Measurements from ENCODE around the gene ERC2. TPM values are rescaled to one million over a fixed set of nuclear protein-coding genes. Genes with fewer than 3 reads are reported as not detected.

ERC2 gene
- total RNA-seq, 2 donors from 2014 or later, result 0.14 TPM; not detected in 1

- DNase-seq (no peak), ATAC-seq (no peak)
- intact Hi-C loops (cut with DNase I, micrococcal nuclease), result no loop called here
Measured at GRCh38 chr3:55605443-55606236, 862.6 kb downstream of the ERC2 start.

GRCh38 chr3:55604846-55605245, 863.4 kb downstream of the ERC2 start:
- intact Hi-C loops (cut with DNase I, micrococcal nuclease), result no loop called here
- ATAC-seq, result no peak
- DNase-seq, result no peak

DNA sequence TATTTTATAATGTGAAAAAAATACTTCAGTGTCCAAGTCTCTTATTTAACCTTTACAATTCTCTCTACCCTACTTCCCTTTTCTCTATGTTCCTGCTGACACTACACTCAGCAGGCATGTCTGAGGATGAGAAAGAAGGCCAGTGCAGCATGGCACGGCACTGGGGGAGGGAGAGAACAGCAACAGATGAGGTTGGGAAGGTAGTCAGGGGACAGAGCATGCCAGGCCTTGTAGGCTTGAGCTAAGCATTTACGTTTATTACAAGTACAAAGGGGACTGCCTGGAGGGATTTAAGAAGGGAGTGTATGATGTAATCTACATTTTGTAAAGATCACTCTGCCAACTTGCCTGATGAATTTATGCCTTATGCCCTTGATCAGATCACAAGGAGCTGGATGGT, 863.9 kb downstream of the ERC2 start:
- intact Hi-C loops (cut with DNase I, micrococcal nuclease), result no loop called here
- DNase-seq, result no peak

DNA sequence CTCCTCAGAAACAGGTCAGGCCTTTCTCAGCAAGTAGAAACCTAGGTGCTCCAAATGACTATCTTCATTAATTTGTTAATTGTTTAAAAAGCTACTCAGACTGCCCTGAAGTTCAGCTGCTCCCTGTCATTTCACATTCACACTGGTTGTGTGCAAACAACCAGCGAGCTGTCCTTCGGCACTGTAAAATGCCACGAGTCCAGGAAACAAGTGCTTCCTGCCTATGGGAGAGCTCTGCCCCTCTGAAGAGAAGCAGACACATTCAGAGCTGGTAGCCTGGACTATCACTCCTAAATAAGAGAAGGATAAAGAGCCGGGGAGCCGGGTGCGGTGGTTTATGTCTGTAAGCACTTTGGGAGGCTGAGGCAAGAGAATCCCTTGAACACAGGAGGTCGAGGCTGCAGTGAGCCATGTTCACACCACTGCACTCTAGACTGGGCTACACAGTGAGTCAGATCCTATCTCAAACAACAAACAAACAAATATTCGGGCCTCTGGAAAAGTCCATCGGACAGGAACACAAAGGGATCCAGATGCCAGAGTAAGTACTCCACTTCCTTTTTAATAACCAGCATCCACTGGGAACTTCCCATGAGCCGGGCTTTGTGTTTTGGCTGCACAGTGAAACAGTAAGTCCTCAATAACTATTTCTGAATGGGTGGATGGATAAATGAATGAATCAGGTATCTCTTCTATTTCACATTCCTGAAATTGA, 866.7 kb downstream of the ERC2 start:
- intact Hi-C loops (cut with DNase I, micrococcal nuclease), result no loop called here
- ATAC-seq (peak; percentile 58), DNase-seq (no peak)

More for the DNA sequence above, 863.9 kb downstream of the ERC2 start:
- no peak for ATAC-seq

- no peak for ATAC-seq
- no peak for DNase-seq
- intact Hi-C loops (cut with DNase I, micrococcal nuclease), result no loop called here
Measured at GRCh38 chr3:55598224-55598623, 870.0 kb downstream of the ERC2 start.

DNA sequence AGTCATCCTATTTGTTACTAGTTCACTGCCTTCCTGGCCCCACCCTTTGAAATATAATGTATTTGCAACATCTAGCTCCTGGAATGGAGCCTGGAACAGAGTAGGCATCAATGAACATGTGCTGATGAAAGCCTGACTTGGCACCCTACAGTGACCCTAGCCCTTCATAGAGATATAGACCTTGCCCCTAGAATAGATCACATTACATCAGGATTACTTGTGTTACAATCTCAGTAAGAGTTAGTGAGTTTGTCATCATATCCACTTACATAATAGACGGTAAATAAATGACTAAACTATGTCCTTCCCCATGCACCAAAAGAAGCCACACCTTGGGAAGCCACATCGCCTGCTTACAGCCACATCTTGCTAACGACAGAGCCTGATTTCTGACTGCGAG, 870.6 kb downstream of the ERC2 start:
- ATAC-seq (no peak), DNase-seq (no peak)
- intact Hi-C loops (cut with DNase I, micrococcal nuclease), result no loop called here

DNA sequence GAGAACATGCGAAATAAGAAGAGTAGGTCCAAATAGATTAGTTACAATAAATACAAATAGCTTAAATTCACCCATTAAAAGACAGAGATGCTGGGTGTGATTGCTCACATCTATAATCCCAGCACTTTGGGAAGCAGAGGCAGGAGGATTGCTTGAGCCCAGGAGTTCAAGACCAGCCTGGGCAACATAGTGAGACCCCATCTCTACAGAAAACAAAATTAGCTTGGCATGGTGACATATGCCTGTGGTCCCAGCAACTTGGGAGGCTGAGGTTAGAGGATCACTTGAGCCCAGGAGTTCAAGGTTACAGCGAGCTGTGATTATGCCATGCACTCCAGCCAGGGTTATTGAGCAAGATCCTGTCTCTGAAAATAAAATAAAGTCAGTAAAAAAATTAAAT, 872.1 kb downstream of the ERC2 start:
- no peak for ATAC-seq
- intact Hi-C loops (cut with DNase I, micrococcal nuclease), result no loop called here
- DNase-seq, result no peak

DNA sequence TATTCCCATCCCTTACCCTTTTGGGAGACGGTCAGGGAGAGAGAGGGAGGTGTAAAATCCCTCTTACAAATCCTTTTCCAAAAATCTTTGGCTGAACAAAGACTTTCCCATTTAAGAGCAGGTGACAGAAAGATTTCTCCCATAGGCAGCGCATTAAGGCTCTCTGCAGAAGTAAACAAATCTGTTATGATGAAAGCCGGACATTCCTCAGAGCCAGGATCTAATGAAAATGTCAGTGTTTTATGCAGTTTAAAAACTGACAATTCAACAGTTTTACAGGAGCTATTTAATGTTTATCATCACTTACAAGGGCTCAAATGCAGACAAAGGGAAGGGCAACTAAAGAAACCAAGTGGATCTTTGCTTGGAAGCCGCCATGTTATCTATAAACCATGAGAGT, 872.8 kb downstream of the ERC2 start:
- DNase-seq, result no peak
- no peak for ATAC-seq
- intact Hi-C loops (cut with DNase I, micrococcal nuclease), result no loop called here

GRCh38 chr3:55592572-55592971, 875.7 kb downstream of the ERC2 start:
- DNase-seq (no peak), ATAC-seq (no peak)
- intact Hi-C loops (cut with DNase I, micrococcal nuclease), result no loop called here

GRCh38 chr3:55591888-55592287, 876.4 kb downstream of the ERC2 start:
- intact Hi-C loops (cut with DNase I, micrococcal nuclease), result no loop called here
- DNase-seq (no peak), ATAC-seq (no peak)

GRCh38 chr3:55588146-55588765, 880.0 kb downstream of the ERC2 start:
- DNase-seq (no peak), ATAC-seq (no peak)
- intact Hi-C loops (cut with DNase I, micrococcal nuclease), result no loop called here

- intact Hi-C loops (cut with DNase I, micrococcal nuclease), result no loop called here
- DNase-seq (no peak), ATAC-seq (no peak)
Measured at GRCh38 chr3:55585856-55586255, 882.4 kb downstream of the ERC2 start.

DNA sequence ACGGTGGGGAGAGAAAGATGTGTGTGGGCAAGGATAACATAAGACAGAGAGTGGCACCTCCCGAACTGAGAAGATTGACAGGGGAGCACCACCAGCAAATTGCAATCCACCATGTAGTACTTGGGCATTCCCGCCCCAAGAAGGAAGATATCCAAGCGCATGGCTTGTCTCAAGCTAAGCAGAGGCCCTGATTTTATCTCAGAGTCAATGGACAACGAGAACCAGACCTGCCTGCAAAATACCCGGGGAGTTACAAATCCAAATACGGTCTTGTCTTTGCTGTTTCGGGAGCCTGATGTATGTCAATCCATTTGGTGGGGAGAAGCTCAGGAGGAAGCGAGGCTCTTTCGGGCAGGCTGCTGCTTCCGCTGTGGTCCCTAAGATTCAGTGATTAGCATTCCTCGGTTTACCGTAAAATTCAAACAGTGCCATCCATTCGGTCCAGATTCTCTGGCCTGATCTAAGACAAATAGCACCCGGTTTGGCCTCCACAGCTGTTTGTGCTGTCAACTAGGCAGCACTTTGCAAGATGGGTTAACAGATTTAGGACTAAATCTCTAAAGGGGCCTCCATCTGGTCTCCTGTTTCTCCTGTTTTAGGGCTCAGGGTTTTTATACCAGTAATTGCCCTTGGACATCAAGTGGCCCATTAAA, 883.4 kb downstream of the ERC2 start:
- intact Hi-C loops (cut with DNase I, micrococcal nuclease), result no loop called here
- ATAC-seq, result no peak
- DNase-seq, result no peak

DNA sequence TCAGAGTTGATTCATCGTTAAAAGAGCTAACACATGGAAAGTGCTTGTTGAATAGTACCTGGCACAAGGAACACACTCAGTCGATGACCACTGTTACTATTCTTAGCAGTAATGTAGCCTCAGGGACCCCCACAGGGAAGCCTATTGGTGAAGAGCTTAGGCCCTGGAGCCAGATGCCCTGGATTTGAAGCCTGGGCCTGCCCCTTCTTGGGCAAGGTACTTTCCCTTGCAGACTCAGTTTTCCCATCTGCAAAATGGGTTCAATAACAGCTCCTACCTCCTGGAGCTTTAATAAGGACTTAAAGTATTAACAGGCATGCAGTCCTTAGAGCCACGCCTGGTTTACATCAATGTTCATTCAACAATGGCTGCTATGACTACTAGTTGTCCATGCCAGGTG, 884.2 kb downstream of the ERC2 start:
- DNase-seq, result no peak
- intact Hi-C loops (cut with DNase I, micrococcal nuclease), result no loop called here
- ATAC-seq, result no peak

GRCh38 chr3:55583475-55583874, 884.8 kb downstream of the ERC2 start:
- DNase-seq, result no peak
- no peak for ATAC-seq
- intact Hi-C loops (cut with DNase I, micrococcal nuclease), result no loop called here

- intact Hi-C loops (cut with DNase I, micrococcal nuclease), result no loop called here
- no peak for ATAC-seq
- no peak for DNase-seq
Measured at GRCh38 chr3:55579496-55579895, 888.8 kb downstream of the ERC2 start.

- no peak for DNase-seq
- intact Hi-C loops (cut with DNase I, micrococcal nuclease), result no loop called here
Measured at GRCh38 chr3:55576621-55577388, 891.5 kb downstream of the ERC2 start.

DNA sequence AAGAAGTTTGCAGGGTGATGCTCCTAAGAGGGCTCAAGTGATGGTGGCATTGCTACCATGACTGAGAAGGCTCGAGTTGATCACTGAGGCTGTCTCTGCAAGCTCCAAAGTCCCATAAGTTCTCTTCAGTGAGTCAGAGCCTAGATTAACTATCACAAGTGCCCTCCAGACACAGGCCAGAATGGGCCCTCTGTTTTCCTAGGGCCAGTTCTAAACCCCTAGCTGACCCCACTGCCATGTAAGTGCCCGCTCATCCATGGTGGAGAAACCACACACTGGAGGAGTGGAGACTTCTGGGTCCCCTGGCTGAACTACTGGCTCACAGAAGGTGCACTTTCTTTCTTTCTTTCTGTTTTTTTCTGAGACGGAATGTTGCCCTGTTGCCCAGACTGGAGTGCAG, 893.6 kb downstream of the ERC2 start:
- DNase-seq, result no peak
- intact Hi-C loops (cut with DNase I, micrococcal nuclease), result no loop called here
- ATAC-seq, result no peak

More at GRCh38 chr3:55576621-55577388, 891.5 kb downstream of the ERC2 start:
- ATAC-seq, result no peak

- intact Hi-C loops (cut with DNase I, micrococcal nuclease), result no loop called here
- ATAC-seq, result no peak
Measured at GRCh38 chr3:55572816-55573215, 895.5 kb downstream of the ERC2 start.

More at GRCh38 chr3:55572816-55573215, 895.5 kb downstream of the ERC2 start:
- no peak for DNase-seq
